HUES6 (cell line): ENCODE measurements around the gene ICAM2.
A peak's percentile ranks its signal among the peaks of the same experiment; 100 is the strongest.

Experiments used
- H3K27ac ChIP-seq: 2 replicates; pipeline ENCODE4 v1.7.0; 2013; ENCODE audit warnings: low read depth, mild to moderate bottlenecking, low read length, inconsistent platforms
- H3K27me3 ChIP-seq: 2 replicates; pipeline ENCODE4 v1.6.1; 2013; ENCODE audit warnings: low read length; ENCODE audit not compliant: control insufficient read depth, insufficient read depth
- H3K36me3 ChIP-seq: 2 replicates; pipeline ENCODE4 v1.6.1; 2013; ENCODE audit warnings: low read length; ENCODE audit not compliant: control insufficient read depth, insufficient read depth
- H3K4me1 ChIP-seq: 2 replicates; pipeline ENCODE4 v1.6.1; 2013; ENCODE audit warnings: low read length; ENCODE audit not compliant: control insufficient read depth, insufficient read depth
- H3K4me3 ChIP-seq: 2 replicates; pipeline ENCODE4 v1.5.1; 2013; ENCODE audit warnings: low read depth, low read length
- H3K9ac ChIP-seq: one replicate; pipeline ENCODE4 v1.6.1; 2013; ENCODE audit warnings: mild to moderate bottlenecking, low read length
- H3K9me3 ChIP-seq: 2 replicates; pipeline ENCODE4 v1.6.1; 2013; ENCODE audit warnings: low read depth, low read length; ENCODE audit not compliant: control insufficient read depth, insufficient read depth

The ICAM2 gene

DNA sequence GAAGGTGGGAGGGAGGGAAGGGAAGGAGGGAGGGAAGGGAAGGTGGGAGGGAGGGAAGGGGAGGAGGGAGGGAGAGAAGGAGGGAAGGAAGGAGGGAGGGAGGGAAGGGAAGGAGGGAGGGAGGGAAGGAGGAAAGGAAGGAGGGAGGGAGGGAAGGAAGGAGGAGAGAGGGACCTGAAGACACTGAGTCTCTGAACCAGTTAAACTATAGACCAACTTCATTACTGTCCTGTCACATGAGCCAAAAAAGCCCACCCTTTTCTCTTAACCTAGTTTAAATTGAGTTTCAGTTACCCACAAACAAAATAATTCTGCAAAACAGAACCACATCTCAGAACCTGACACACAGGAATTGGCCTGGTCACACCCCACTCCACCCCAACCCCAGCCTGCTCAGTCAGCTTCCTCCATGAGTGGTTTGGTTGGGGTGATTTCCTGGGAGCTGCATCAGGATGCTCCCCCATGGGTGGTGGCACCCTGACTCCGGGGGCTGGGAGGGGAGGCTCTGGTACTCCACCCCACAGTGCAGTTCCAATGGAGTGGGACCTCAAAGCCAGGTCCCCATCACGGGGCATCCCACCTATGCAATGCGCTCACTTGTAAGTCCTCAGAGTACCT lies 27.0 kb downstream of the ICAM2 start:
- H3K27ac ChIP-seq: no peak overlapping the region
- H3K27me3 ChIP-seq: peaks cover 53% of the 10 kb centered on the region
- H3K9ac ChIP-seq: no peak overlapping the region
- H3K9me3 ChIP-seq: no peaks in the 10 kb centered on the region
- peaks cover 22% of the 10 kb centered on the region for H3K4me1 ChIP-seq
- H3K4me3 ChIP-seq: no peak overlapping the region
- no peaks in the 10 kb centered on the region for H3K36me3 ChIP-seq

DNA sequence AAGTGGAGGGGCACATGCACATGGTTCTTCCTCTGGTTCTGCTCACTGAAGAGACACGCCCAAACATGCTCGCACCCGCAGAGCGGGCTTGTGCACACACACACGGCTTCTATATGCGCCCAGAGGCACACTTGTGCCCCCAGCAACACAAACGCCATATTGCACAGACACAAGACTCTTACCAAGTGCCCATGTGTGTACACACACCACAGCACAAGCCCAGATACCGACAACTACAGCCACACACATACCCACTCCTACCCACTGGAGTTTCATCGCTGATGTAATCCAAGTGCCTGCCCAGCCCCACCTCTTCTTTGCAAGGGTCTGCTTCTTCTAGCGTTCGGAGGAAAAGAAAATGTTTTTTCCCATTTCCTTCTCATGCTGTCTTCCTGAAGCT lies 28.8 kb downstream of the ICAM2 start:
- no peak overlapping the region for H3K9ac ChIP-seq
- peaks cover 24% of the 10 kb centered on the region for H3K4me1 ChIP-seq
- peaks cover 39% of the 10 kb centered on the region for H3K27me3 ChIP-seq
- H3K36me3 ChIP-seq: no peaks in the 10 kb centered on the region
- no peaks in the 10 kb centered on the region for H3K9me3 ChIP-seq
- H3K27ac ChIP-seq: no peak overlapping the region
- H3K4me3 ChIP-seq: no peak overlapping the region

DNA sequence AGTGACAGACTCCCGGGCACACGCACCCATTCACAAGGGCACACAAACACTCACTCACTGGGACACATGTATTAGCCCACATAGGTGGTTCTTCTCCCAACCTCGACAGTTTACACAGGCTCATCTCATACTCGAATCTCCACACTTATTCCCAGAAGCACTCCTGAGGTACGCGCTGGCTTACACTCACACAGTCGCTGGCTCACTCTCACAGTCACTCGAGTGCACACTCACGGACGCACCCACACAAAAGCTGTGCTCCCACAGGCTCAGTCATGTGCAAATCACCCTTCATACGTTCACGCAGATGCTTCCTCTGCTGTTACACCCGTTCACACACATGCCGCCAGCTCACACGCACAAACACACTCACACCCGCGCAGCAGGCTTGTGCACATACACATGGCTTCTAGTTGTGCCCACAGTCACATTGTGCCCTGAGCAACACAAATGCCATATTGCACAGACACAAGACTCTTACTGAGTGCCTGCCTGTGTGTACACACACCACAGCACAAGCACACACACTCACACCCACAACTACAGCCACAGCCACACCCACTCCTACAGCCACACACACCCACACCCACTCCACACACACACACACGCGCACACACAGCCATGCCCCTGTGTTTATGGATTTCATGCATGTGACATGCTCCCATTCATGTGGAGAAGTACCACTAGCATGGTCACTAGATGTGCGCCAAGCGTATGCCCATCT lies 30.6 kb downstream of the ICAM2 start:
- H3K4me3 ChIP-seq: no peak overlapping the region
- H3K9me3 ChIP-seq: no peaks in the 10 kb centered on the region
- no peaks in the 10 kb centered on the region for H3K36me3 ChIP-seq
- H3K27ac ChIP-seq: no peak overlapping the region
- no peak overlapping the region for H3K9ac ChIP-seq
- peaks cover 24% of the 10 kb centered on the region for H3K4me1 ChIP-seq
- peaks cover 26% of the 10 kb centered on the region for H3K27me3 ChIP-seq

DNA sequence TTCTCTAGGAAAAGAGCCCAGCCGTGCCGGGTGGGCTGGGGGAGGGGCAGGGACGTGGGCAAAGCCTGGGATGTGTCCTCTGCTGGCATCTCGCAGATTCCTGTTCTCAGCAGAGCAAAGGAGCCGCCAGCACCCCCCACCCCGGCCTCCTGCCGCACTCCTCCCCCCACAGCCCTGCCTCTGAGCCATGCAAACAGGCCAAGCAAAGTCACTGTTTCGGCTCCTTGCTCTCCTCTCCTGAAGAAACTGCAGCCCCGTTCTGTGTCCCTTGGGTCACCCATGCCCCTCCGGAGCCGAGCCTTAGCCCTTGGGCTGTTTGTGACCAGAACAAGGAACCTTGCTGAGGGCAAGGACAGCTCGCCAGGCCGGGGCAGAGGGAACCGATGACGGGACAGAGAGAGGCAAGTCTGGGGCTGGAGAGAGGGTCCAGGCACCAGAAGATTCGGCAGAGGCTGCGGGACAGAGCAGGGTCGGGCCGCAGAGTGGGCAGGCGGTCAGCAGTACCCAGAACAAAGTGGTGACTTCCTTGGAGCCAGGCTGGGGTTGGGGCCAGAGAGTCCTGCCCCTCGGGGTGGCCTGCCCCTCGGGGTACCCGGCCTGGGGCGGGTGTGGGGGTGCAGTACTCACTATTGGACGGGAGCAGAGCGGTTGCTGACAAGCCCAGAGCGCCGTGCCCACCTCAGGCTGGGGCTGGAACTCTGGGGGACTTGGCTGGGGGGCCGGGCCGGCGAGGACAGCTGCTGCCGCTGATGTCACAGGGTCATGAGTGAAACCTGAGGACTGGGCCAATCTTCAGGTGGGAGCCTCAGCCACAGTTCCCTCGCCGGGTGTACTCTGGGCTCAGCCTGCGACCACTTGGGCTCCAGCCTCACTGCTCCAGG lies 31.5 kb downstream of the ICAM2 start:
- no peak overlapping the region for H3K27ac ChIP-seq
- peaks cover 24% of the 10 kb centered on the region for H3K27me3 ChIP-seq
- H3K4me1 ChIP-seq: peaks cover 24% of the 10 kb centered on the region
- H3K9me3 ChIP-seq: no peaks in the 10 kb centered on the region
- H3K9ac ChIP-seq: peak overlapping the region; percentile 66
- H3K4me3 ChIP-seq: peak overlapping the region; percentile 15; the same call in 1 of the 2 replicates
- H3K36me3 ChIP-seq: no peaks in the 10 kb centered on the region

DNA sequence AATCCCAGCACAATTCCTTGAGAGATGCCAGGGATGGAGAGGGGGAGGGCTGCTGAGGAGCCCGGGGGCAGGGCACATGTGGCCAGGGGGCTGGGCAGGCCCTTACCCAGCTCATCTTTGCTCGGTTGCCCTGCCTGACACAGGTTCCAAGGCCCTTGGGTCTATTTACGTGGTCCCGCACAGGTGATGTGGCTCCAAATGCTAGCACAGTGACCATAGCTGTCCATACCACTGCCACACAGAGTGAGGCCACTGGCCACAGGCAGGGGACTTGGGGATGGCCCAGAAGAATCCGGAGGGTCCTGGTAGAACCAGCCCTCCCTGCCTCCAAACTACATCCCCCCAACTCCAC lies 32.3 kb downstream of the ICAM2 start:
- peaks cover under 1% of the 10 kb centered on the region; the same call in 1 of the 2 replicates for H3K9me3 ChIP-seq
- H3K36me3 ChIP-seq: no peaks in the 10 kb centered on the region
- H3K4me3 ChIP-seq: no peak overlapping the region
- H3K4me1 ChIP-seq: peaks cover 24% of the 10 kb centered on the region
- no peak overlapping the region for H3K9ac ChIP-seq
- no peak overlapping the region for H3K27ac ChIP-seq
- peaks cover 18% of the 10 kb centered on the region for H3K27me3 ChIP-seq

DNA sequence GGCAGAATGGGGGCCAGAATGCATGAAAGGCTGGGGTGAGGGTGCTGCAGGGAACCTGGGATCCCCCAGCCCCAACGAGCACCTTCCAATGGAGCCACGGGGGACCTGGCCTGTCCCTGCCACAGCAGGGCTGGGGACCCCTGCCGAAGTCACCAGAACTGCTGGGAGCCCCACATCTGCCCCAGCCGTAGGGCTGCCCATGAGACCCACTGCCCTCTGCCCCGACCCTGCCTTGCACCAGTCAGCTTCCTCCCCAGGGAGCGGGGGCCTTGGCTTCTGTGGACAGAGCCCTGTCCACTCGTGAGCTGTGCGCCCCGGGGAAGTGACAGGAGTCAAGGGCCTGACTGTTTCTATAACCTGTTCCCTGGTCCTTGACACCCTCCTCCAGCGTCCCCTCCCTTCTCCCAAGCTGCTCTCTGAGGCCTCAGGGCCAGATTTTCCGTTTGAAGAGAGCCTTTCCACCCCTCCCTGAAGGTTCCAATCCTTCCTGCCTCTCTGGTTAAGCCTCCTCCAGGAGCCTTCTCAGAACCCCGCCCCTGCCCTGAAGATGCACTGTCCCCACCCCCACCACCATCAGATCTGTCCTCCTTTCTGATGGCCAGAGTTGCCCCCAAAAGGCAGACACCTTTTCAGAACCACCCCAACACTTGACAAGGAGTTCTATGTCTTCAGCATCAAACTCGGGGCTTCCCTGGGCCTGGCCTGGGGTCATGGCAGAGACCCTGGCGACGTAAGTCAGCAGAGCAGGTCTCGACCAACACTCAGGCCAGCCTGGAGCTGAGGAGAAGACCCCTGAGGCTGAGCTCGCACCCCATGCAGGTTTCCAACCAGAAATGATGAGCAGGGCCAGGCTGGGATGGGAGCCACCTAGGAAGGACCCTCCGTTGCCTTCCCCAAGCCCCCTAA lies 33.0 kb downstream of the ICAM2 start:
- peaks cover 14% of the 10 kb centered on the region for H3K27me3 ChIP-seq
- H3K4me1 ChIP-seq: peaks cover 24% of the 10 kb centered on the region
- H3K36me3 ChIP-seq: no peaks in the 10 kb centered on the region
- no peak overlapping the region for H3K4me3 ChIP-seq
- H3K27ac ChIP-seq: no peak overlapping the region
- no peak overlapping the region for H3K9ac ChIP-seq
- peaks cover 7% of the 10 kb centered on the region for H3K9me3 ChIP-seq

DNA sequence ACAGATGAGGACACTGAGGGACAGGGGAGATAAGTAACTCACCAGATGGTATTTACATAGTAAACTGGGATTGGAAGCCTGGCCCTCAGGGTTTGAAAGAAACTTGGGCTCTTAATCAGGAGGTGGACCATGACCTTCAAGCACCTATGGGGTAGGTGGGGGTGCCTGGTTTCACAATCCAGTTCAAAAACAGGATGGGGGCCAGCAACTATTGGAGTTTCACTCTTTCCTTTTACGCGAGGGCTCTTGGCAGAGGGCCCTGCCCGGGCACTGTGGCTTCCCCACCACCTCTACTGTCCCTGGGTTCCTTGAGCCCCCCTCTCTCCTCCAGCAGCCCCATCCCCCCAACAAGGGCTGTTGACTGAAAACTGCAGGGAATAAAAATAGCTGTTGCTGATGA lies 33.6 kb downstream of the ICAM2 start:
- Histone ChIP-seq H3K27ac (no peak overlapping the region), H3K4me1 (peaks cover 24% of the 10 kb centered on the region), H3K4me3 (no peak overlapping the region), H3K9me3 (peaks cover 12% of the 10 kb centered on the region), H3K9ac (no peak overlapping the region), H3K27me3 (peaks cover 7% of the 10 kb centered on the region; the same call in 1 of the 2 replicates), H3K36me3 (no peaks in the 10 kb centered on the region)

DNA sequence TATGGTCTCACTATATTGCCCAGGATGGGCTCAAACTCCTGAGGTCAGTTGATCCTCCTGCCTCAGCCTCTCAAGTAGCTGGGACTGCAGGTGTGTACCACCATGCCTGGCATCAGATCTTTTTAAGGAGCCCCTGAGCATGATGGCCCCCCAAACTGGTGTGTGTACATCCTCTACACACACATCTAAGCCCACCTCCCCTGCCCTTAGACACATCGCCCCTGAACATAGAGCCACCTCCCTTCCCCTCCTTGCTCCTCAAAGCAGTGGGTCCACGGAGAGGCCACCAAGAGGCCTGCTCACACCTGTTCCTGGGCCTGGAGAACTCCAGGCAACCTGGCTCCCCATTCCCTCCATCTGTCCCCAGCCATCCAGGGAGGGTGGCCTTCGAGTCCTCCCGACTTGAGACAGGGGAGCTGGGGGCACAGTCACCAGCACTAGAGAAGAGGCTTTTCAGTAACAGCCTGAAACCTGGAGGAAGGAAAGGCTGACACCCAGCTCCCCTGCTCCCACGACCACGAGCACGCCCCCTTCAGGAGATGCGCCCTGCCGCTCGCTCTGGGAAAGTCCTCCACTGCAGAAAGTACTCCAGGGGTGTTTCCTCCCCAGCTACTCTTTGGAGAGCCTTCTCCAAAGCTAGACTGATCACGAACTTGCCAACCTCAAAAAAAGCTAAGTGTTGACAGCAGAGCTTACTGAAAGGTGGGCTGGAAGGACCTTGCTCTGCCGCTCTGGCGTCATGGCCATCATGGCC lies 34.9 kb downstream of the ICAM2 start:
- Histone ChIP-seq H3K27me3 (peaks cover under 1% of the 10 kb centered on the region; the same call in 1 of the 2 replicates), H3K9me3 (peaks cover 15% of the 10 kb centered on the region), H3K9ac (no peak overlapping the region), H3K4me1 (peaks cover 24% of the 10 kb centered on the region), H3K36me3 (no peaks in the 10 kb centered on the region), H3K27ac (no peak overlapping the region), H3K4me3 (no peak overlapping the region)

DNA sequence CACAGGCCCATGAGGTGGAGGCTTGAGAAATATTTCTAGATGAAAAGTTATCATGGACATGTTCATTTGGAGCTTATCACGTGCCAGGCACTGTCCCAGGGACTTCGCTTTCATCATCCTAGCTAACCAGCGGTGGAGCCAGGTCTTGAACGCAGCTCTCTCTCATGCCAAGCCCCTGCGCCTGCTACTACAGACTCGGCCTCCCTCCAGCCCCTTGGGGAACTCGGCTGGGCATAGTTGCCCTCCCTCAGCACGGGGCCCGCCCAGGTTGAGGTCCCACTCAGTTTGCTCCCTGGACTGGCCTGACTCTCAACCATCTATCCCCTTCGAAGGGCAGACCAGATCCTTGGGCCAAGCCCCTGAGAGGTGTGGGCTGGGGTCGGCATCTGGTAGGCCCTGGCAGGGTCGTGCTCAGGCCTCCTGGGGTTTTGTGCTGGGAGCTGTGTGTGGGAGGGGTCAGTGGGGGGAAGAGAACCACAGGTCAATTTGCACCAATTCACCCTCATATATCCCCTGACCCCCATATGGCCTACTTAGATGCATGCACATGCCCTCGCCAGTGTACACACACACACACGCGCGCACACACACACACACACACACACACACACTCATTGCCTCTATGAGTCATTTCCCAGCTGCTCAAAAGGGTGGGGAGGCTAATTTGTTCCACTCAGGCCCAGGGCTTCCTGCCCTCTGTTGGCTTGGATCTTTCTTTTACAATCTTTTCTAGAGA lies 35.6 kb downstream of the ICAM2 start:
- no peaks in the 10 kb centered on the region; the same call in 1 of the 2 replicates for H3K27me3 ChIP-seq
- no peak overlapping the region for H3K27ac ChIP-seq
- no peaks in the 10 kb centered on the region for H3K36me3 ChIP-seq
- no peak overlapping the region for H3K4me3 ChIP-seq
- no peak overlapping the region for H3K9ac ChIP-seq
- peaks cover 21% of the 10 kb centered on the region for H3K4me1 ChIP-seq
- H3K9me3 ChIP-seq: peaks cover 15% of the 10 kb centered on the region
